ENCODE data around the gene TMEM131.
A peak's percentile ranks its signal among the peaks of the same experiment; 100 is the strongest.

The TMEM131 gene

GRCh38 chr2:97845133-97845532 is 150.6 kb downstream of the TMEM131 start:
- Histone ChIP-seq H3K4me1 (ENCODE audit: insufficient read depth, low read length) (no peaks in the 10 kb centered on the region), H3K27me3 (ENCODE audit: insufficient read depth, low read length, poor library complexity) (no peaks in the 10 kb centered on the region), H3K9ac (ENCODE audit: low read depth, low read length) (no peak overlapping the region), H3K79me2 (ENCODE audit: insufficient read depth, low read length) (peaks cover 7% of the 10 kb centered on the region; the same call in 1 of the 2 replicates), H3K4me2 (ENCODE audit: insufficient read depth, low read length) (no peak overlapping the region), H2AFZ (ENCODE audit: low read depth, low read length) (no peak overlapping the region), H3K4me3 (ENCODE audit: low read depth in 1 of 2, low read length in 2 of 2) (no peak overlapping the region), H4K20me1 (ENCODE audit: insufficient read depth, low read length) (0 out of 2 replicates have a peak, but pooled peaks cover 5% of the 10 kb centered on the region), H3K9me3 (ENCODE audit: insufficient read depth, low read length, severe bottlenecking) (no peaks in the 10 kb centered on the region), H3K27ac (ENCODE audit: low read length) (no peak overlapping the region), H3K36me3 (ENCODE audit: insufficient read depth, low read length) (peaks cover 15% of the 10 kb centered on the region)
- ATAC-seq (ENCODE audit: insufficient read depth, low read depth) (no peak), DNase-seq (no peak)
- TF ChIP-seq EZH2 (IDR thresholded peaks at IDR 0.05; ENCODE audit: borderline replicate concordance, low read depth, low read length, severe bottlenecking) (no peak), CTCF (IDR thresholded peaks at IDR 0.05; ENCODE audit: borderline replicate concordance, extremely low read depth, low read length, poor library complexity, severe bottlenecking) (no peak)

- H4K20me1 ChIP-seq (ENCODE audit: insufficient read depth, low read length), result 0 out of 2 replicates have a peak, but pooled peaks cover 5% of the 10 kb centered on the region
- no peak overlapping the region for H3K4me2 ChIP-seq (ENCODE audit: insufficient read depth, low read length)
- no peaks in the 10 kb centered on the region for H3K9me3 ChIP-seq (ENCODE audit: insufficient read depth, low read length, severe bottlenecking)
- H3K27ac ChIP-seq (ENCODE audit: low read length), result no peak overlapping the region
- peaks cover 7% of the 10 kb centered on the region; the same call in 1 of the 2 replicates for H3K79me2 ChIP-seq (ENCODE audit: insufficient read depth, low read length)
- H3K27me3 ChIP-seq (ENCODE audit: insufficient read depth, low read length, poor library complexity), result no peaks in the 10 kb centered on the region
- H3K9ac ChIP-seq (ENCODE audit: low read depth, low read length), result no peak overlapping the region
- H3K4me3 ChIP-seq (ENCODE audit: low read depth in 1 of 2, low read length in 2 of 2), result no peak overlapping the region
- no peaks in the 10 kb centered on the region for H3K4me1 ChIP-seq (ENCODE audit: insufficient read depth, low read length)
- DNase-seq, result no peak
- H2AFZ ChIP-seq (ENCODE audit: low read depth, low read length), result no peak overlapping the region
- peaks cover 23% of the 10 kb centered on the region for H3K36me3 ChIP-seq (ENCODE audit: insufficient read depth, low read length)
- TF ChIP-seq EZH2 (IDR thresholded peaks at IDR 0.05; ENCODE audit: borderline replicate concordance, low read depth, low read length, severe bottlenecking), result no peak
- TF ChIP-seq CTCF (IDR thresholded peaks at IDR 0.05; ENCODE audit: borderline replicate concordance, extremely low read depth, low read length, poor library complexity, severe bottlenecking), result no peak
- no peak for ATAC-seq (ENCODE audit: insufficient read depth, low read depth)
Measured at GRCh38 chr2:97844311-97844859, 151.4 kb downstream of the TMEM131 start.

GRCh38 chr2:97840198-97840597 is 155.6 kb downstream of the TMEM131 start:
- H3K9me3 ChIP-seq (ENCODE audit: insufficient read depth, low read length, severe bottlenecking), result no peaks in the 10 kb centered on the region
- H3K79me2 ChIP-seq (ENCODE audit: insufficient read depth, low read length), result peaks cover 5% of the 10 kb centered on the region; the same call in 1 of the 2 replicates
- no peak overlapping the region for H2AFZ ChIP-seq (ENCODE audit: low read depth, low read length)
- H3K36me3 ChIP-seq (ENCODE audit: insufficient read depth, low read length), result peaks cover 34% of the 10 kb centered on the region
- DNase-seq (no peak), ATAC-seq (ENCODE audit: insufficient read depth, low read depth) (no peak)
- no peak overlapping the region for H3K4me2 ChIP-seq (ENCODE audit: insufficient read depth, low read length)
- H3K4me3 ChIP-seq (ENCODE audit: low read depth in 1 of 2, low read length in 2 of 2), result no peak overlapping the region
- no peak overlapping the region for H3K9ac ChIP-seq (ENCODE audit: low read depth, low read length)
- no peak overlapping the region for H3K27ac ChIP-seq (ENCODE audit: low read length)
- TF ChIP-seq EZH2 (IDR thresholded peaks at IDR 0.05; ENCODE audit: borderline replicate concordance, low read depth, low read length, severe bottlenecking), result no peak
- no peaks in the 10 kb centered on the region for H3K4me1 ChIP-seq (ENCODE audit: insufficient read depth, low read length)
- H3K27me3 ChIP-seq (ENCODE audit: insufficient read depth, low read length, poor library complexity), result no peaks in the 10 kb centered on the region
- H4K20me1 ChIP-seq (ENCODE audit: insufficient read depth, low read length), result 0 out of 2 replicates have a peak, but pooled peaks cover 5% of the 10 kb centered on the region

- H3K4me1 ChIP-seq (ENCODE audit: insufficient read depth, low read length), result no peaks in the 10 kb centered on the region
- ATAC-seq (ENCODE audit: insufficient read depth, low read depth) (peak; percentile 64), DNase-seq (no peak)
- no peak overlapping the region for H2AFZ ChIP-seq (ENCODE audit: low read depth, low read length)
- H3K27ac ChIP-seq (ENCODE audit: low read length), result no peak overlapping the region
- no peak overlapping the region for H3K4me3 ChIP-seq (ENCODE audit: low read depth in 1 of 2, low read length in 2 of 2)
- H3K36me3 ChIP-seq (ENCODE audit: insufficient read depth, low read length), result peaks cover 24% of the 10 kb centered on the region
- no peaks in the 10 kb centered on the region for H3K27me3 ChIP-seq (ENCODE audit: insufficient read depth, low read length, poor library complexity)
- H3K9ac ChIP-seq (ENCODE audit: low read depth, low read length), result no peak overlapping the region
- no peaks in the 10 kb centered on the region for H3K79me2 ChIP-seq (ENCODE audit: insufficient read depth, low read length)
- H3K4me2 ChIP-seq (ENCODE audit: insufficient read depth, low read length), result no peak overlapping the region
- no peaks in the 10 kb centered on the region for H3K9me3 ChIP-seq (ENCODE audit: insufficient read depth, low read length, severe bottlenecking)
- TF ChIP-seq CTCF (IDR thresholded peaks at IDR 0.05; ENCODE audit: borderline replicate concordance, extremely low read depth, low read length, poor library complexity, severe bottlenecking), result no peak
- no peak for TF ChIP-seq EZH2 (IDR thresholded peaks at IDR 0.05; ENCODE audit: borderline replicate concordance, low read depth, low read length, severe bottlenecking)
- H4K20me1 ChIP-seq (ENCODE audit: insufficient read depth, low read length), result no peaks in the 10 kb centered on the region
Measured at GRCh38 chr2:97834610-97835009, 161.1 kb downstream of the TMEM131 start.

Data from DND-41 (cell line).